NOMO-1 treated with DMSO at 0.1 percent for 48 hours (cell line): ENCODE data around the gene SCAI.

Source experiments
- DNase-seq: peaks from one replicate; lab custom pipeline; 2025; ENCODE audit not compliant: unreplicated experiment; lab: John Stamatoyannopoulos, UW

SCAI gene

GRCh38 chr9:124894035-124894740 lies 249.1 kb downstream of the SCAI start:
- DNase-seq: no peak
